ENCODE measurements around the gene HBA2.
A peak's percentile ranks its signal among the peaks of the same experiment; 100 is the strongest.
"Not testable (repeated sequence)": the region's sequence is repeated elsewhere in the genome, so short reads cannot be mapped to it uniquely, and the experiment has no call there.

HBA2 gene

GRCh38 chr16:159136-159849, 13.4 kb upstream of the HBA2 start:
- no peak for DNase-seq

GRCh38 chr16:160242-160641, 12.4 kb upstream of the HBA2 start:
- DNase-seq, result not testable (repeated sequence)

GRCh38 chr16:160691-161190, 11.9 kb upstream of the HBA2 start:
- DNase-seq, result no peak

GRCh38 chr16:162271-162991, 10.2 kb upstream of the HBA2 start:
- DNase-seq, result no peak

GRCh38 chr16:163139-163538, 9.5 kb upstream of the HBA2 start:
- DNase-seq, result not testable (repeated sequence)

- not testable (repeated sequence) for DNase-seq
Observed at GRCh38 chr16:163696-164095, 9.0 kb upstream of the HBA2 start.

- not testable (repeated sequence) for DNase-seq
Observed at GRCh38 chr16:164134-164823, 8.4 kb upstream of the HBA2 start.

- no peak for DNase-seq
Observed at GRCh38 chr16:164827-165538, 7.7 kb upstream of the HBA2 start.

- no peak for DNase-seq
Observed at GRCh38 chr16:165539-166374, 6.9 kb upstream of the HBA2 start, which contains the start of gene HBM. Gene HBM (plus strand): TSS chr16:165978. CDS start chr16:165998, 20 bp downstream.

GRCh38 chr16:166375-167121, 6.1 kb upstream of the HBA2 start:
- DNase-seq, result no peak

GRCh38 chr16:167122-167690, 5.5 kb upstream of the HBA2 start:
- DNase-seq, result no peak

GRCh38 chr16:168424-168823, 4.3 kb upstream of the HBA2 start:
- DNase-seq, result no peak

GRCh38 chr16:169014-169413, 3.7 kb upstream of the HBA2 start:
- no peak for DNase-seq

- peak; percentile 9 for DNase-seq
Observed at GRCh38 chr16:170088-170507, 2.6 kb upstream of the HBA2 start.

GRCh38 chr16:170788-171187, 1.9 kb upstream of the HBA2 start:
- no peak for DNase-seq

- DNase-seq, result not testable (repeated sequence)
Observed at GRCh38 chr16:173211-173854, 657 bp downstream of the HBA2 start.

- not testable (repeated sequence) for DNase-seq
Observed at GRCh38 chr16:173928-174769, 1.5 kb downstream of the HBA2 start.

- DNase-seq, result peak; percentile 39
Observed at GRCh38 chr16:175011-175949, 2.6 kb downstream of the HBA2 start.
